SK-N-SH (cell line): Measurements from ENCODE around the gene EXOC3.

Experiments used
- GATA2 ChIP-seq: sonication (generic); formaldehyde crosslinking; IDR thresholded peaks from 2 replicates; pipeline ENCODE4 v1.5.0; 2020; ENCODE audit warnings: mild to moderate bottlenecking, missing genetic modification reagents
- NFIC ChIP-seq: IDR thresholded peaks from 2 replicates; pipeline ENCODE4 v1.4.0; 2012; ENCODE audit warnings: borderline replicate concordance
- RAD21 ChIP-seq: IDR thresholded peaks from 2 replicates; pipeline ENCODE4 v1.6.1; 2012; ENCODE audit warnings: mild to moderate bottlenecking, low read length
- RXRA ChIP-seq: IDR thresholded peaks from 2 replicates; pipeline ENCODE4 v1.4.0; 2012; ENCODE audit warnings: low read depth, mild to moderate bottlenecking, borderline replicate concordance
- SIN3A ChIP-seq: IDR thresholded peaks from 2 replicates; pipeline ENCODE4 v1.6.1; 2012; ENCODE audit warnings: low read depth, mild to moderate bottlenecking, low read length, moderate library complexity, borderline replicate concordance
- TCF12 ChIP-seq: IDR thresholded peaks from 2 replicates; pipeline ENCODE4 v1.4.0; 2012
- TF ChIP-seq, protein P1 (sequence below): fragments of 200-600 bp; sonication (generic); IDR thresholded peaks from 2 replicates; pipeline ENCODE4 v1.6.1; 2017; ENCODE audit warnings: antibody characterized with exemption, mild to moderate bottlenecking, moderate library complexity
- TF ChIP-seq, protein P2 (sequence below): IDR thresholded peaks from 2 replicates; pipeline ENCODE4 v1.4.0; 2012; ENCODE audit warnings: low read depth, borderline replicate concordance
- TF ChIP-seq, protein P3 (sequence below): IDR thresholded peaks from 2 replicates; pipeline ENCODE4 v1.6.1; 2012; ENCODE audit warnings: mild to moderate bottlenecking, low read depth, low read length, moderate library complexity

DNA sequence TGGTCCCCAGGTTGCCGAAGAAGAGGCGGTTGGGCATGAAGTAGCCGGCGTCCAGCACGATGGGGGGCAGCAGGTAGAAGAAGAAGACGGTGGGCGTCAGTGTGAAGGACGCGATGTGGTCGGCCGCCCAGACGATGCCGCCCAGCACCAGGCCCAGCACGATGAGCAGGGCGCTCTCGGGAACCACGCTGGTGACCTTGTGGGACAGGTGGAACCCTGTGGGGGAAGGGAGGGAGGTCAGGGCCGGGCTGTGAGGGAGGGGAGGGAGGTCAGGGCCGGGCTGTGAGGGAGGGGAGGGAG is 48.8 kb downstream of the EXOC3 start:
- no peak for TF ChIP-seq NFIC
- TF ChIP-seq TCF12 = no peak
- TF ChIP-seq, protein P1, sequence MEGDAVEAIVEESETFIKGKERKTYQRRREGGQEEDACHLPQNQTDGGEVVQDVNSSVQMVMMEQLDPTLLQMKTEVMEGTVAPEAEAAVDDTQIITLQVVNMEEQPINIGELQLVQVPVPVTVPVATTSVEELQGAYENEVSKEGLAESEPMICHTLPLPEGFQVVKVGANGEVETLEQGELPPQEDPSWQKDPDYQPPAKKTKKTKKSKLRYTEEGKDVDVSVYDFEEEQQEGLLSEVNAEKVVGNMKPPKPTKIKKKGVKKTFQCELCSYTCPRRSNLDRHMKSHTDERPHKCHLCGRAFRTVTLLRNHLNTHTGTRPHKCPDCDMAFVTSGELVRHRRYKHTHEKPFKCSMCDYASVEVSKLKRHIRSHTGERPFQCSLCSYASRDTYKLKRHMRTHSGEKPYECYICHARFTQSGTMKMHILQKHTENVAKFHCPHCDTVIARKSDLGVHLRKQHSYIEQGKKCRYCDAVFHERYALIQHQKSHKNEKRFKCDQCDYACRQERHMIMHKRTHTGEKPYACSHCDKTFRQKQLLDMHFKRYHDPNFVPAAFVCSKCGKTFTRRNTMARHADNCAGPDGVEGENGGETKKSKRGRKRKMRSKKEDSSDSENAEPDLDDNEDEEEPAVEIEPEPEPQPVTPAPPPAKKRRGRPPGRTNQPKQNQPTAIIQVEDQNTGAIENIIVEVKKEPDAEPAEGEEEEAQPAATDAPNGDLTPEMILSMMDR = no peak
- no peak for TF ChIP-seq RAD21
- TF ChIP-seq, protein P2, sequence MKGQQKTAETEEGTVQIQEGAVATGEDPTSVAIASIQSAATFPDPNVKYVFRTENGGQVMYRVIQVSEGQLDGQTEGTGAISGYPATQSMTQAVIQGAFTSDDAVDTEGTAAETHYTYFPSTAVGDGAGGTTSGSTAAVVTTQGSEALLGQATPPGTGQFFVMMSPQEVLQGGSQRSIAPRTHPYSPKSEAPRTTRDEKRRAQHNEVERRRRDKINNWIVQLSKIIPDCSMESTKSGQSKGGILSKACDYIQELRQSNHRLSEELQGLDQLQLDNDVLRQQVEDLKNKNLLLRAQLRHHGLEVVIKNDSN = no peak
- TF ChIP-seq RXRA = no peak
- TF ChIP-seq GATA2 (CRISPR knock-in tag) = no peak
- no peak for TF ChIP-seq SIN3A
- TF ChIP-seq, protein P3, sequence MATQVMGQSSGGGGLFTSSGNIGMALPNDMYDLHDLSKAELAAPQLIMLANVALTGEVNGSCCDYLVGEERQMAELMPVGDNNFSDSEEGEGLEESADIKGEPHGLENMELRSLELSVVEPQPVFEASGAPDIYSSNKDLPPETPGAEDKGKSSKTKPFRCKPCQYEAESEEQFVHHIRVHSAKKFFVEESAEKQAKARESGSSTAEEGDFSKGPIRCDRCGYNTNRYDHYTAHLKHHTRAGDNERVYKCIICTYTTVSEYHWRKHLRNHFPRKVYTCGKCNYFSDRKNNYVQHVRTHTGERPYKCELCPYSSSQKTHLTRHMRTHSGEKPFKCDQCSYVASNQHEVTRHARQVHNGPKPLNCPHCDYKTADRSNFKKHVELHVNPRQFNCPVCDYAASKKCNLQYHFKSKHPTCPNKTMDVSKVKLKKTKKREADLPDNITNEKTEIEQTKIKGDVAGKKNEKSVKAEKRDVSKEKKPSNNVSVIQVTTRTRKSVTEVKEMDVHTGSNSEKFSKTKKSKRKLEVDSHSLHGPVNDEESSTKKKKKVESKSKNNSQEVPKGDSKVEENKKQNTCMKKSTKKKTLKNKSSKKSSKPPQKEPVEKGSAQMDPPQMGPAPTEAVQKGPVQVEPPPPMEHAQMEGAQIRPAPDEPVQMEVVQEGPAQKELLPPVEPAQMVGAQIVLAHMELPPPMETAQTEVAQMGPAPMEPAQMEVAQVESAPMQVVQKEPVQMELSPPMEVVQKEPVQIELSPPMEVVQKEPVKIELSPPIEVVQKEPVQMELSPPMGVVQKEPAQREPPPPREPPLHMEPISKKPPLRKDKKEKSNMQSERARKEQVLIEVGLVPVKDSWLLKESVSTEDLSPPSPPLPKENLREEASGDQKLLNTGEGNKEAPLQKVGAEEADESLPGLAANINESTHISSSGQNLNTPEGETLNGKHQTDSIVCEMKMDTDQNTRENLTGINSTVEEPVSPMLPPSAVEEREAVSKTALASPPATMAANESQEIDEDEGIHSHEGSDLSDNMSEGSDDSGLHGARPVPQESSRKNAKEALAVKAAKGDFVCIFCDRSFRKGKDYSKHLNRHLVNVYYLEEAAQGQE = no peak
